ENCODE results near the gene PTGS2.

PTGS2 gene

GRCh38 chr1:186623551-186623950 is 56.7 kb downstream of the PTGS2 start:
- no peaks in the 10 kb centered on the region for H3K27me3 ChIP-seq (ENCODE audit: insufficient read depth, poor library complexity, severe bottlenecking)
- peak; percentile 69 to 76 for DNase-seq (ENCODE audit: low read depth in 1 of 2, low spot score in 1 of 2)
- TF ChIP-seq SPI1 (IDR thresholded peaks at IDR 0.05; ENCODE audit: borderline replicate concordance, low read depth) (peak; percentile 52; the same call in 1 of the 2 replicates), POLR2AphosphoS5 (IDR thresholded peaks at IDR 0.05; ENCODE audit: low read depth) (no peak)
- no peak overlapping the region for H3K4me3 ChIP-seq (replicated peaks; ENCODE audit: insufficient read depth, low read length)
- H3K27ac ChIP-seq (replicated peaks): no peak overlapping the region

Data from HL-60 (cell line).